B cell (primary cell): ENCODE results near the gene NOS1. TPM values are rescaled to one million over a fixed set of nuclear protein-coding genes. Genes with fewer than 3 reads are reported as not detected.
"Not testable (repeated sequence)": the region's sequence is repeated elsewhere in the genome, so short reads cannot be mapped to it uniquely, and the experiment has no call there.

Experiments used
- ATAC-seq: fragments of 200-7000 bp; cut with Tn5 transposase; one replicate; pipeline ENCODE4 v1.10.0; 2021; ENCODE audit warnings: low read depth, mild to moderate bottlenecking, moderate number of reproducible peaks, moderate library complexity
- CTCF ChIA-PET: fragments of 350-600 bp; sonication (Branson Sonifier 250); formaldehyde crosslinking; loops from one replicate; lab custom pipeline; 2021; ENCODE audit warnings: antibody characterized with exemption, inconsistent platforms; lab: Charles Lee
- POLR2A ChIA-PET: fragments of 350-600 bp; sonication (Branson Sonifier 250); formaldehyde crosslinking; loops from one replicate; lab custom pipeline; 2021; ENCODE audit warnings: antibody characterized with exemption; lab: Charles Lee
- DNase-seq: peaks from one replicate; pipeline ENCODE4 v3.0.0; 2013
- H2AFZ ChIP-seq: 2 replicates; pipeline ENCODE4 v1.6.1; 2012; ENCODE audit warnings: mild to moderate bottlenecking, low read depth, low read length; ENCODE audit not compliant: insufficient read depth, poor library complexity, severe bottlenecking
- H3K27ac ChIP-seq, 2 donors: 1 replicate in 1 of 2; 2 replicates in 1 of 2; pipeline ENCODE4 v1.5.1; 2012 to 2013; ENCODE audit warnings: low read length in 2 of 2, mild to moderate bottlenecking in 2 of 2, moderate library complexity in 1 of 2
- H3K27me3 ChIP-seq, 4 experiments: fragments of 200-600 bp in 1 of 4; sonication (generic) in 1 of 4; replicated peaks in 1 of 4; 1 replicate in 2 of 4; 2 replicates in 2 of 4; pipeline versions ENCODE4 v1.6.1 to v1.7.0; 2013 to 2016; ENCODE audit warnings: low read length in 3 of 4, mild to moderate bottlenecking in 2 of 4, mixed read lengths in 1 of 4, moderate library complexity in 1 of 4; ENCODE audit not compliant: insufficient read depth in 4 of 4, control insufficient read depth in 3 of 4; ENCODE audit errors: control extremely low read depth in 1 of 4
- H3K36me3 ChIP-seq, 2 experiments: replicated peaks in 1 of 2; 1 replicate in 1 of 2; 2 replicates in 1 of 2; pipeline versions ENCODE4 v1.6.1 to v1.7.1; 2013; ENCODE audit warnings: low read length in 1 of 2; ENCODE audit not compliant: insufficient read depth in 2 of 2, control insufficient read depth in 1 of 2; ENCODE audit errors: control extremely low read depth in 1 of 2, extremely low read depth in 1 of 2
- H3K4me1 ChIP-seq, 2 donors: fragments of 200-600 bp in 1 of 2; sonication (generic) in 1 of 2; 1 replicate in 1 of 2; 2 replicates in 1 of 2; pipeline versions ENCODE4 v1.5.1 to v1.6.1; 2013 to 2017; ENCODE audit warnings: low read length in 2 of 2; ENCODE audit not compliant: control insufficient read depth in 2 of 2, insufficient read depth in 2 of 2
- H3K4me2 ChIP-seq: replicated peaks from 2 replicates; pipeline ENCODE3; 2012; ENCODE audit warnings: mild to moderate bottlenecking, low read depth, low read length; ENCODE audit not compliant: poor library complexity, severe bottlenecking
- H3K4me3 ChIP-seq, 5 experiments: fragments of 200-600 bp in 1 of 5; sonication (generic) in 1 of 5; 1 replicate in 3 of 5; 2 replicates in 2 of 5; pipeline versions ENCODE4 v1.5.1 to v1.7.0; 2011 to 2016; ENCODE audit warnings: low read length in 4 of 5, mild to moderate bottlenecking in 4 of 5, low read depth in 2 of 5, control low read depth in 1 of 5, moderate library complexity in 1 of 5; ENCODE audit not compliant: insufficient read depth in 1 of 5; ENCODE audit errors: control extremely low read depth in 1 of 5, extremely low read depth in 1 of 5
- H3K79me2 ChIP-seq: fragments of 200-600 bp; sonication (generic); one replicate; pipeline ENCODE4 v1.6.0; 2016; ENCODE audit warnings: low read length; ENCODE audit not compliant: control insufficient read depth, insufficient read depth
- H3K9ac ChIP-seq: fragments of 200-600 bp; sonication (generic); 2 replicates; pipeline ENCODE4 v1.6.1; 2017; ENCODE audit warnings: mild to moderate bottlenecking, low read length, moderate library complexity
- H3K9me3 ChIP-seq, 3 donors: one replicate each; pipeline versions ENCODE4 v1.6.1 to v1.7.1; 2013; ENCODE audit warnings: low read length in 2 of 3; ENCODE audit not compliant: control insufficient read depth in 2 of 3, insufficient read depth in 1 of 3; ENCODE audit errors: control extremely low read depth in 1 of 3
- H4K20me1 ChIP-seq: 2 replicates; pipeline ENCODE4 v1.6.0; 2012; ENCODE audit warnings: mild to moderate bottlenecking, low read length; ENCODE audit not compliant: insufficient read depth, control insufficient read depth, poor library complexity, severe bottlenecking
- H3K27ac Mint-ChIP-seq: one replicate; pipeline ENCODE4 v1.8.0; 2021; ENCODE audit warnings: mixed read lengths
- H3K27me3 Mint-ChIP-seq: one replicate; pipeline ENCODE4 v1.8.0; 2021; ENCODE audit warnings: mixed read lengths
- H3K4me1 Mint-ChIP-seq: one replicate; pipeline ENCODE4 v1.8.0; 2021; ENCODE audit warnings: mixed read lengths
- H3K4me3 Mint-ChIP-seq: one replicate; pipeline ENCODE4 v1.8.0; 2021; ENCODE audit warnings: mixed read lengths
- H3K9me3 Mint-ChIP-seq: one replicate; pipeline ENCODE4 v1.8.0; 2022; ENCODE audit warnings: mixed read lengths; ENCODE audit not compliant: insufficient read depth
- CTCF ChIP-seq: fragments of 200-600 bp; IDR thresholded peaks from one replicate; pipeline ENCODE4 v1.8.0; 2022; ENCODE audit warnings: antibody characterized with exemption, mild to moderate bottlenecking
- EZH2 ChIP-seq: IDR thresholded peaks from 2 replicates; pipeline ENCODE4 v1.6.1; 2012; ENCODE audit warnings: borderline replicate concordance, low read depth, mild to moderate bottlenecking, moderate library complexity, low read length; ENCODE audit not compliant: insufficient read depth, poor library complexity, severe bottlenecking
- WGBS: methylation state at CpG from one replicate; pipeline ENCODE4 v1.1.5; 2013; ENCODE audit warnings: missing lambda C conversion rate; ENCODE audit not compliant: insufficient coverage; 5-methylcytosine and 5-hydroxymethylcytosine counted together
- intact Hi-C: fragments of 100-400 bp; cut with micrococcal nuclease; formaldehyde crosslinking; loops from one replicate; pipeline ENCODE4 v1.10.0; 2022
- polyA plus RNA-seq: library from polyadenylated mRNA; depleted of rRNA; stranded (reverse); fragments of >200 nt; gene quantifications from 2 replicates; pipeline ENCODE4 v1.2.3, GENCODE V29; 2012
- total RNA-seq, 2 donors: library from RNA; stranded (reverse); fragments of 120-200 nt in 1 of 2; gene quantifications; 1 replicate in 1 of 2; 2 replicates in 1 of 2; pipeline versions ENCODE4 v1.2.3 to v1.2.4, GENCODE V29; 2013 to 2022

NOS1 gene
- total and polyA plus RNA-seq, 2 donors (not counting 1 experiment from before 2014, with no cell fraction given) = not detected

DNA sequence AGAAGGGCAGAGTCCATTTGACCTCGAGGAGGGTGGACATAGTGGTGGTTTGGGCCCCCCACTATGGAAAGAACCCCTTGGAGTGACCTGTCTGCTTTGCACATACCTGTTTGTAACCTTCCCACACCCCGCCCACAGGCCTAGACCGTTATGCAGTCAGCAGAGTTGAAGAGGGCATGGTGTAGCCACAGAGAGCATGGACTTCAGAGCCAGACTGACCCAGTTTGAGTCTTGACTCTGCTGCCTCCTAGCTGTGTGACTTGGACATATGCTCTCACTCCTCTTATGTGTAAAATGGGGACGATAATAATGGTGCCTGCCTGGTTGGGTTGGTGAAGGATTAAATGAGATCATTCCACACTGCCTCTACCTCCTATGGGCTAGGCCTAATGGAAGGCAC is 40.9 kb upstream of the NOS1 start:
- Mint-ChIP-seq H3K27me3 (no peaks in the 10 kb centered on the region), H3K4me3 (no peak overlapping the region), H3K27ac (no peak overlapping the region), H3K4me1 (no peaks in the 10 kb centered on the region), H3K9me3 (peaks cover 4% of the 10 kb centered on the region)
- Histone ChIP-seq H3K36me3 (no peaks in the 10 kb centered on the region), H4K20me1 (no peaks in the 10 kb centered on the region), H2AFZ (no peak overlapping the region), H3K4me2 (no peak overlapping the region), H3K27me3 (no peaks in the 10 kb centered on the region), H3K9ac (no peak overlapping the region), H3K79me2 (no peaks in the 10 kb centered on the region), H3K9me3 (peaks cover 0 to 14% (median 0%) of the 10 kb centered on the region in 3 donors), H3K27ac (no peak overlapping the region), H3K4me3 (no peak overlapping the region), H3K4me1 (no peaks in the 10 kb centered on the region)
- ATAC-seq = no peak
- WGBS = 40% methylated on average over 1 of the region's 4 CpGs
- ChIA-PET POLR2A (no interaction called here), CTCF (no interaction called here)
- TF ChIP-seq EZH2 (no peak), CTCF (no peak)
- DNase-seq = no peak
- intact Hi-C loops = no loop called here

GRCh38 chr12:117400912-117401311 is 39.5 kb upstream of the NOS1 start:
- ATAC-seq = no peak
- ChIA-PET CTCF (no interaction called here), POLR2A (no interaction called here)
- H3K27ac ChIP-seq = no peak overlapping the region
- H3K27me3 ChIP-seq = no peaks in the 10 kb centered on the region
- H3K9me3 ChIP-seq = peaks cover 0 to 12% (median 0%) of the 10 kb centered on the region in 3 donors
- no peak for DNase-seq
- intact Hi-C loops = no loop called here
- H2AFZ ChIP-seq = no peak overlapping the region
- Mint-ChIP-seq H3K27me3 (peaks cover 4% of the 10 kb centered on the region), H3K9me3 (peaks cover 2% of the 10 kb centered on the region), H3K4me3 (no peak overlapping the region), H3K27ac (no peak overlapping the region), H3K4me1 (no peaks in the 10 kb centered on the region)
- H3K9ac ChIP-seq = no peak overlapping the region
- H3K4me2 ChIP-seq = no peak overlapping the region
- WGBS = 13% methylated on average over 1 of the region's 2 CpGs
- H3K4me3 ChIP-seq = no peak overlapping the region
- TF ChIP-seq EZH2 (no peak), CTCF (no peak)
- H3K79me2 ChIP-seq = no peaks in the 10 kb centered on the region
- no peaks in the 10 kb centered on the region for H3K4me1 ChIP-seq
- H3K36me3 ChIP-seq = no peaks in the 10 kb centered on the region
- H4K20me1 ChIP-seq = no peaks in the 10 kb centered on the region

DNA sequence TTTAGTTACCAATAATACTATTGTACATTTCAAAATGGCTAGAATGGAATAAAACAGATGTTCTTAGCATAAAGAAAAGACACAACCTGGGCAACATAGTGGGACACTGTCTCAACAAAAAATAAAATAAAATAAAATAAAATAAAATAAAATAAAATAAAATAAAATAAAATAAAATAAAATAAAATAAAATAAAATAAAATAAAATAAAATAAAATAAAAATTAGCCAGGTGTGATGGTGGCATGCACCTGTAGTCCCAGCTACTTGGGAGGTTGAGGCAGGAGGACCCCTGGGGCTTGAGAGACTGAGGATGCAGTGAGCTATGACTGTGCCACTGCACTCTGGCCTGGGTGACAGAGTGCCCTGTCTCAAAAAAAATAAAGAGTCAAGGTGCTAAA is 37.1 kb upstream of the NOS1 start:
- DNase-seq = not testable (repeated sequence)

More for the DNA sequence above, 37.1 kb upstream of the NOS1 start:
- POLR2A ChIA-PET, ATAC-seq, H3K36me3 ChIP-seq, H3K9ac ChIP-seq, H3K27me3 Mint-ChIP-seq, H3K9me3 Mint-ChIP-seq, intact Hi-C loops, CTCF ChIA-PET, H3K4me3 Mint-ChIP-seq, H3K79me2 ChIP-seq, H3K27ac ChIP-seq, H2AFZ ChIP-seq, H3K27ac Mint-ChIP-seq, H3K27me3 ChIP-seq, H4K20me1 ChIP-seq, H3K4me1 Mint-ChIP-seq, H3K4me2 ChIP-seq, H3K4me3 ChIP-seq, H3K4me1 ChIP-seq: not testable (repeated sequence)
- H3K9me3 ChIP-seq = peaks cover 0 to 12% (median 0%) of the 10 kb centered on the region in 3 donors
